ENCODE results near the gene KCNH1. TPM values are rescaled to one million over a fixed set of nuclear protein-coding genes. Genes with fewer than 3 reads are reported as not detected.
A peak's percentile ranks its signal among the peaks of the same experiment; 100 is the strongest.

Gene KCNH1, protein sequence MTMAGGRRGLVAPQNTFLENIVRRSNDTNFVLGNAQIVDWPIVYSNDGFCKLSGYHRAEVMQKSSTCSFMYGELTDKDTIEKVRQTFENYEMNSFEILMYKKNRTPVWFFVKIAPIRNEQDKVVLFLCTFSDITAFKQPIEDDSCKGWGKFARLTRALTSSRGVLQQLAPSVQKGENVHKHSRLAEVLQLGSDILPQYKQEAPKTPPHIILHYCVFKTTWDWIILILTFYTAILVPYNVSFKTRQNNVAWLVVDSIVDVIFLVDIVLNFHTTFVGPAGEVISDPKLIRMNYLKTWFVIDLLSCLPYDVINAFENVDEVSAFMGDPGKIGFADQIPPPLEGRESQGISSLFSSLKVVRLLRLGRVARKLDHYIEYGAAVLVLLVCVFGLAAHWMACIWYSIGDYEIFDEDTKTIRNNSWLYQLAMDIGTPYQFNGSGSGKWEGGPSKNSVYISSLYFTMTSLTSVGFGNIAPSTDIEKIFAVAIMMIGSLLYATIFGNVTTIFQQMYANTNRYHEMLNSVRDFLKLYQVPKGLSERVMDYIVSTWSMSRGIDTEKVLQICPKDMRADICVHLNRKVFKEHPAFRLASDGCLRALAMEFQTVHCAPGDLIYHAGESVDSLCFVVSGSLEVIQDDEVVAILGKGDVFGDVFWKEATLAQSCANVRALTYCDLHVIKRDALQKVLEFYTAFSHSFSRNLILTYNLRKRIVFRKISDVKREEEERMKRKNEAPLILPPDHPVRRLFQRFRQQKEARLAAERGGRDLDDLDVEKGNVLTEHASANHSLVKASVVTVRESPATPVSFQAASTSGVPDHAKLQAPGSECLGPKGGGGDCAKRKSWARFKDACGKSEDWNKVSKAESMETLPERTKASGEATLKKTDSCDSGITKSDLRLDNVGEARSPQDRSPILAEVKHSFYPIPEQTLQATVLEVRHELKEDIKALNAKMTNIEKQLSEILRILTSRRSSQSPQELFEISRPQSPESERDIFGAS
- polyA plus RNA-seq (2012; rRNA removed) = 0.08 and 0.26 TPM in 2 replicates
- 0.21 and 0.22 TPM in 2 replicates for polyA plus RNA-seq (2012; cell fraction: cytosol; rRNA removed)
- 0.10 and 0.27 TPM in 2 replicates for polyA plus RNA-seq (2012; cell fraction: nucleus; rRNA removed)

GRCh38 chr1:211133836-211134669 is at the start of gene KCNH1:
Gene KCNH1, minus strand, starts transcription at chr1:211134148. Its CDS starts 203 bp downstream, at chr1:211133945.
- 3% methylated on average over 18 of the region's 61 CpGs for WGBS (ENCODE audit: low lambda C conversion rate)
- peak within 1 kb of the TSS in 1 of 2 experiments; percentile 68; a peak in 2 of 4 replicates for H3K27ac ChIP-seq (ENCODE audit: low read depth in 2 of 2, low read length in 1 of 2)

More at GRCh38 chr1:211133836-211134669, at the start of gene KCNH1:
- CTCF ChIA-PET = interaction anchor here (0.6 to 11.1 kb wide), 156 partner anchors 9 to 1148 kb away, joined by 3 to 323 read pairs (median 5); no protein-coding TSS in a partner anchor
- no peaks in the 10 kb centered on the region for H4K20me1 ChIP-seq (ENCODE audit: insufficient read depth)
- no peak within 1 kb of the TSS for H3K9ac ChIP-seq
- H3K27me3 ChIP-seq (ENCODE audit: insufficient read depth) = peaks cover 27% of the 10 kb centered on the region
- no peaks in the 10 kb centered on the region for H3K9me3 ChIP-seq
- H3K9me2 ChIP-seq = no peaks in the 10 kb centered on the region
- peak; percentile 96 for DNase-seq
- peaks cover 0 to 13% of the 10 kb centered on the region in 2 experiments; a peak in 2 of 4 replicates for H3K4me1 ChIP-seq (ENCODE audit: control insufficient read depth in 1 of 2, insufficient read depth in 2 of 2, low read depth in 1 of 2, low read length in 1 of 2)
- H3K4me3 ChIP-seq (ENCODE audit: low read depth in 2 of 2, low read length in 1 of 2) = peak within 1 kb of the TSS; percentile 61 to 72
- H3K79me2 ChIP-seq (ENCODE audit: insufficient read depth) = no peaks in the 10 kb centered on the region
- no peaks in the 10 kb centered on the region for H3F3A ChIP-seq (replicated peaks; ENCODE audit: insufficient read depth)
- TF ChIP-seq TAF1 (IDR thresholded peaks at IDR 0.05; ENCODE audit: borderline replicate concordance, low read depth, low read length) = no peak
- TF ChIP-seq FOXM1 (IDR thresholded peaks at IDR 0.05; ENCODE audit: low read depth) = no peak
- TF ChIP-seq JUND (IDR thresholded peaks at IDR 0.05) = no peak
- TF ChIP-seq IRF3 (IDR thresholded peaks at IDR 0.05; ENCODE audit: low read depth, low read length) = no peak
- TF ChIP-seq YY1 (IDR thresholded peaks at IDR 0.05; ENCODE audit: low read depth) = no peak
- TF ChIP-seq MXI1 (IDR thresholded peaks at IDR 0.05; ENCODE audit: low read depth, low read length) = peak; percentile 35; the same call in 1 of the 2 replicates
- TF ChIP-seq NRF1 (IDR thresholded peaks at IDR 0.05; ENCODE audit: low read depth, low read length) = no peak
- TF ChIP-seq GATA2 (CRISPR knock-in tag; IDR thresholded peaks at IDR 0.05) = no peak
- no peak for TF ChIP-seq RCOR1 (IDR thresholded peaks at IDR 0.05; ENCODE audit: low read length)
- no peak; the same call in 1 of the 2 replicates for TF ChIP-seq NFIC (IDR thresholded peaks at IDR 0.05; ENCODE audit: borderline replicate concordance)
- TF ChIP-seq FOXJ3 (CRISPR knock-in tag; IDR thresholded peaks at IDR 0.05) = 0 out of 2 replicates have a peak, but pooled peaks have one; percentile 7
- TF ChIP-seq RFX5 (IDR thresholded peaks at IDR 0.05; ENCODE audit: low read length) = 0 out of 2 replicates have a peak, but pooled peaks have one; percentile 45
- peak; percentile 99 for TF ChIP-seq SMC3 (IDR thresholded peaks at IDR 0.05; ENCODE audit: low read depth, low read length)
- TF ChIP-seq GABPA (IDR thresholded peaks at IDR 0.05; ENCODE audit: low read depth) = no peak
- no peak; the same call in 1 of the 2 replicates for TF ChIP-seq ZBTB33 (IDR thresholded peaks at IDR 0.05; ENCODE audit: borderline replicate concordance, low read depth)
- peak; percentile 92 for TF ChIP-seq MAX (IDR thresholded peaks at IDR 0.05; ENCODE audit: low read depth)
- peak; percentile 41 for TF ChIP-seq CHD2 (IDR thresholded peaks at IDR 0.05; ENCODE audit: low read length, partially characterized antibody)
- peak; percentile 95 for TF ChIP-seq RAD21 (IDR thresholded peaks at IDR 0.05; ENCODE audit: low read length)
- TF ChIP-seq EZH2phosphoT487 (IDR thresholded peaks at IDR 0.05; ENCODE audit: borderline replicate concordance, low read depth) = no peak
- no peak for TF ChIP-seq TCF12 (IDR thresholded peaks at IDR 0.05)
- peak; percentile 95 for TF ChIP-seq CTCF (IDR thresholded peaks at IDR 0.05)
- TF ChIP-seq SIN3A (IDR thresholded peaks at IDR 0.05; ENCODE audit: borderline replicate concordance, low read depth, low read length) = peak; percentile 45; the same call in 1 of the 2 replicates
- peak within 1 kb of the TSS; percentile 94 for H3K4me2 ChIP-seq
- POLR2A ChIA-PET = interaction anchor here (0.7 to 2.6 kb wide), 11 partner anchors 144 to 716 kb away, joined by 3 to 17 read pairs (median 4); no protein-coding TSS in a partner anchor
- H3K36me3 ChIP-seq (replicated peaks in 1 of 2; ENCODE audit: control insufficient read depth in 1 of 2, insufficient read depth in 2 of 2, low read length in 1 of 2) = no peaks in the 10 kb centered on the region
- H2AFZ ChIP-seq (ENCODE audit: low read depth) = peak within 1 kb of the TSS; percentile 94
